Epidermal melanocyte (primary cell): ENCODE measurements around the gene TNP2.
A peak's percentile ranks its signal among the peaks of the same experiment; 100 is the strongest.
"Not testable (repeated sequence)": the region's sequence is repeated elsewhere in the genome, so short reads cannot be mapped to it uniquely, and the experiment has no call there.

ENCODE experiments used
- DNase-seq: peaks from one replicate; pipeline ENCODE4 v3.0.0; 2011; ENCODE audit warnings: low spot score; ENCODE audit not compliant: insufficient read length

Gene TNP2

DNA sequence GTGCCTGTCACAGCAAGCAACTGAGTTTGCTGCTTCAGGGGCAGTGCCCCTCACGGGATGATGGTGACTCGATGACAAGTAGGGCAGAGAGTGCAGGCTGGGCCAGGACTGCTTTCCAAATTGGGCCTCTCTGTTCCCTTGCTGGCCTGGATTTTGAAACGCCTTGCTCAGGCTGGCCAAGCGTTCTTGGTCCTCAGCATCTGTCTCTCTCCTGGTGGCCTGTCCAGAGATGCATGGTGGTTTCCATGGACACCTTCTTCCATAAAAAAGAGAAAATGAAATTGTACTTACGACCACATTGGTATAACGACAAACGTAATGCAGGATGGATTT, 31.4 kb upstream of the TNP2 start:
- DNase-seq: no peak

DNA sequence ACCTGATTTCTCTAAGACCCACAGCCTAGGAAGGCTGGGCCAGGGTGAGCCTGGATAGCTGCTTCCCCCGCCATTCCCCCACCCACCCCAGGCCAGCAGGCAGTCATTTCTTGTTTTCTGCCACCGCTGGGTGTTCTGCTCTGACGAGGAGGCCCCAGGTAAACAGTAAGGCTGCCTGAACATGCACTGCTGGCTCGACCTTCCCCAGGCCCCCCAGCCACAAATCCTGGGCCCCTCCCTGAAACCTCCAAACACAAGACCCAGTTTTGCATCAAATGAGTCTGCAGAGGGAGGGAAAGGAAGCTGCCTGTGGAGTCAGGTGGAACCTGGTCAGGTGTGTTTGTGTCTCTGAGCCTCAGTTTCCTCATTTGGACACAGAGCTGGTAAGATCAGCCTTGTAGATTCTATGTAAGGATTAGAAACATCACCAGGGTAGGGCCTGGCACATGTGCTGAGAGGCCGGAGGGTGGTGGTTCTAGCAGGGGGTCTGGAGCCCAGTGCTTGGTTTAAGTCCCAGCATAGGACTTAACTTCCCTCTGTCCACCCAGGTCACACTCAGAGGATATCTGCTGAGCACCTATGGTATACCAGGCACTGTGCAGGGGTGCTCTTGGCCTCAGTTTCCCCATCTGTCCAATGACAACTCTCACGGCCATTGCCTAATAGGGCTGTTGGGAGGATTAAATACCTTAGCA, 30.9 kb upstream of the TNP2 start:
- DNase-seq: no peak

DNA sequence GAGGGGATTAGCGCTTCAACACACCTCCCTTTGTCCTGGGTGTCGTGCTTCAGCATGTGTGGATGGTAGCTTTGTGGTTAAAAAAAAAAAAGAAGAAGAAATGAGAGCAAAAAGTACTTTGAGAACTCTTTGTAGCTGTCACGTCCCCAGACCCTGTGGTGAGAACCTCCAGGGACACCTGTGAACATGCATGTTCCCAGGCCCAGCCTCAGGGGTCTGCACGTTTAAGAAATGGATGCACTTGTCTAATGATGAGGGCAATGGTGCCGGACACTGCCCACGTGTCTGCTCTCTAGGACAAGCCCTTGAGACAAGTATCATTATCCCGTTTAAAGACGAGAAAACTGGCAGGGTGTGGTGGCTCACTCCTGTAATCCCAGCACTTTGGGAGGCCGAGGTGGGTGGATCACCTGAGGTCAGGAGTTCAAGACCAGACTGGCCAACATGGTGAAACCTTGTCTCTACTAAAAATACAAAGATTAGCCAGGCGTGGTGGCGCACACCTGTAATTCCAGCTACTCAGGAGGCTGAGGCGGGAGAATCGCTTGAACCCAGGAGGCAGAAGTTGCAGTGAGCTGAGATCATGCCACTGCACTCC, 29.9 kb upstream of the TNP2 start:
- DNase-seq: not testable (repeated sequence)

DNA sequence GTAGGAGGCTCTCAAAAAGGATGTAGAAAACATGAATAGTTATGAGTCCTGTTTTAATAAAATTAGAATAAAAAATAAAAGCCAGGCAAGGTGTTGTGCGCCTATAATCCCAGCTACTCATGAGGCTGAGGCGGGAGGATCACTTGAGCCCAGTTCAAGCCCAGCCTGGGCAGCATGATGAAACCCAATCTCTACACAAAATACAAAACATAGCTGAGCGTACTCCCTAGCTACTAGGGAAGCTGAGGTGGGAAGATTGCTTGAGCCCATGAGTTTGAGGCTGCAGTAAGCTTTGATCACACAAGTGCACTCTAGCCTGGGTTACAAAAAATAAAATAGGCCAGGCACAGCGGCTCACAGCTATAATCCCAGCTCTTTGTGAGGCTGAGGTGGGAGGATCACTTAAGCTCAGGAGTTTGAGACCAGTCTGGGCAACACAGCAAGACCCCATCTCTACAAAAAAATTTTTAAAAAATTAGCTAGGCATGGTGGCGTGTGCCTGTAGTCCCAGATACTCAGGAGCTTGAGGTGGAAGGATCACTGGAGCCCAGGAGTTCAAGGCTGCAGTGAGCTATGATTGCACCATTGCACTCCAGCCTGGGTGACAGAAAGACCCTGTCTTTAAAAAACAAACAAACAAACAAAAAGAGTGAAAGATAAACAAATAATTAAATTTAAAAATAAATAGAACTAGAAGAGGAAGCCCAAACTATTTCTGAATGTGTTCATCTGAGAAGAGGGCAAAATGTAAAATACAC, 29.2 kb upstream of the TNP2 start:
- DNase-seq: no peak

DNA sequence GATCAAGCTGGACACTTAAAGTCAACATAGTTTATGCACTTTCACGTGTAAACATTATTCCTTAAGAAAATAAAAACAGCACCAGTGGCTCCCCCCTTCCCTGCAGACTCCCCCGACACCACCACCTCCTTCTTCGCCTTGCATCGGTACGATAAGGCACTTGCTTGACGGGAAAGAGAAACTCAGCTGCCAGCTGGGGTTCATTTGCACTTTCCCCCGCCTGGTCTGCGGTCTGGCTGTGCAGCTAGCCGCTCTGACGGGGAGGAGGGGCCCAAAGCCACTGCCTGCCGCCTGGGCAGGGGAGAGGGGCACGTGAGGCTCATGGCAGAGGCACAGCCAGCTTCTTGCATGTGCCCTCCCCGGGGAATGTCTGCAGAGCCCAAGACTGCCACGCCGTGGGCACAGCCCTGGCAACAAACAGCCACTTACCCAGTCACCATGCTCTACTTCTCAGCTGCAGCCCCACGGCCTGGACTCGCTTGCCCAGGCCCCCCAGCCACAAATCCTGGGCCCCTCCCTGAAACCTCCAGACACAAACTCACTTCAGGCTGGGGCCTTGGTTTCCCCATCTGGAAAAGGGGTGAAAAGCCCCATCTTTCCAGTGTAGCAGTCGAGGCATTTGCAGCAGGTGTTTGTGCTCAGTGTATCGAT, 28.5 kb upstream of the TNP2 start:
- peak; percentile 64 for DNase-seq

DNA sequence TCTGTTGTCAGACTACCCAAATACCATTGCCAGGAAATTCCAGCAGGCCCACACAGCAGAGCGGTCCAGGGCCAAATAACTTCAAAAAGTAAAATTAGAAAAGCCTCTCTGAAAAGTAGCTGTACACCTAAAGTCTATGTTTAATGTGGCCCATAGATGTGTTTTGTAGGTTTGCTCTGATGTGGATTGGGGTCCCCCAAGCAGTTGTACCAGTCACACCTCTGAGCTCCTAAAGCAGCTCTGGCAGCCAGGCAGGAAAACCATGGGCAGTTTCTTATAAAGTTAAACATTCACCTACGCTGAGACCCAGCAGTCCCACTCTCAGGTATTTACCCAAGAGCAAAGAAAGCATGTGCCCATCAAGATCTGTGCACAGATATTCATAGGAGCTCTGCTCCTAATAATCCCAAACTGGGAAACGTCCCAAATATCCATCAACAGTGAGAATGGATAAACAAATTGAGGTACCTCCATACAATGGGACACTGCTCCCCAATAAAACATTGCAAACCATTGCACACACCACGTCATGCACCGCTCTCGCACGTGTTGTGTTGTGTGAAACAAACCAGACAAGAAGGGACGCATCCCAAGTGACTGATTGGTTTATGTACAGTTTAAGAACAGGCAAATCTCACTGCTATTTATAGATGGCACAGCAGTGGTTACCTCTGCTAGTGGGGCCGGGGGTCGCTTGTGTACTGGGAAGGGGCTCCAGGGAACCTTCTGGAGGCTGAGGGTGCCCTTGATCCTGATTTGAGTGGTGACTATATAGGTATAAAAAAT, 27.8 kb upstream of the TNP2 start:
- no peak for DNase-seq

DNA sequence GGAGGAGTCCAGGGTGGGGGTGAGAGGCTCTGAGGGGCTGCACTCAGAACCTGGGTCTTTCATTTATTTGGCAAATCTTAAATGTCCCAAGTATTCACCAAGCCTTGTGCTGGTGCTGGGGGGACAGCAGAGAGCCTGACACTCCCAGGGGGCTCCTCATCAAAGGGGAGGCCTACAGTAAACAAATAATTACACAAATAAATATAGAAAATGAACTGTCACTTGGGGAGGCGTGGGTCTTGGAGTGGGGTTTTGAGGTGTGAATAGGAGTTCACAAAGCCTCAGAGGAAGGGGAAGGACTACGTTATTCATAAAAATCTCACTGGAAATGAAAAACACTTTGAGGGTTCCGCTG, 27.2 kb upstream of the TNP2 start:
- no peak for DNase-seq

DNA sequence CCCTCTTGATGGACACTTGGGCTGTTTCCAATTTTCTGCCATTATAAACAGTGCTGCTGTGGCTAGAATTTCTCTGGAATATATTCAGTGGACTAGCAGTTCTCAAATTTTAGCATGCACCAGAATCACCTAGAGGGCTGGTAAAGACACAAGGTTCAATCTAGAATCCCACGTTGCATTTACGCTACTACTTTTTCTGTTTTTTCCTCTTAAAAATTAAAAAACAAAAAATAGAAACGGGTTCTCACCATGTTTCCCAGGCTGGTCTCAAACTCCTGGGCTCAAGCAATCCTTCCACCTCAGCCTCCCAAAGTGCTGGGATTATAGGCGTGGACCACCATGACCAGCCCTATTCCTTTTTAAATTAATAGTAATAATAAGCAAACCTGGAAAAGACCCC, 26.5 kb upstream of the TNP2 start:
- no peak for DNase-seq

DNA sequence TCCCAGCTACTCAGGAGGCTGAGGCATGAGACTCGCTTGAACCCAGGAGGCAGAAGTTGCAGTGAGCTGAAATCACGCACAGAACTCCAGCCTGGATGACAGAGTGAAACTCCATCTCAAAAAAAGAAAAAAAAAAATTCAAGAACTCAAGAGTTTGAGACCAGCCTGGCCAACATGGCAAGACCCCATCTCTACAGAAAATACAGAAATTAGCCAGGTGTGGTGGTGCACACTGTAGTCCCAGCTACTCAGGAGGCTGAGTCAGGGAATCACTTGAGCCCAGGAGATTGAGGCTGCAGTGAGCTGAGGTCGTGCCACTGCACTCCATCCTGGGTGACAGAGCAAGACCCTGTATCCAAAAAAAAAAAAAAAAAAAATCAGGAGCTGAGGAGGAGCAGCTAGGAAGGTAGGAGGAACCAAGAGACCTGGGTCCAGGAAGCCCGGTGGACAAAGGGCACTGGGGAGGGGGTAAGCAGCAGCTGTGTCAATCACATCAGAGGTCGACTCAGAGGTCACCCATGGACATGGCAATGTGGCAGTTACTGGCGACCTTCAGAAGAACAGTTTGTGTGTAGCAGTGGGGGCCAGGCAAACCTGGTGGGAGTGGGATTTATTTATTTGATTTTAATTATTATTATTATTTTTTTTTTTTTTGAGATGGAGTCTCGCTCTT, 23.1 kb upstream of the TNP2 start:
- DNase-seq: no peak

DNA sequence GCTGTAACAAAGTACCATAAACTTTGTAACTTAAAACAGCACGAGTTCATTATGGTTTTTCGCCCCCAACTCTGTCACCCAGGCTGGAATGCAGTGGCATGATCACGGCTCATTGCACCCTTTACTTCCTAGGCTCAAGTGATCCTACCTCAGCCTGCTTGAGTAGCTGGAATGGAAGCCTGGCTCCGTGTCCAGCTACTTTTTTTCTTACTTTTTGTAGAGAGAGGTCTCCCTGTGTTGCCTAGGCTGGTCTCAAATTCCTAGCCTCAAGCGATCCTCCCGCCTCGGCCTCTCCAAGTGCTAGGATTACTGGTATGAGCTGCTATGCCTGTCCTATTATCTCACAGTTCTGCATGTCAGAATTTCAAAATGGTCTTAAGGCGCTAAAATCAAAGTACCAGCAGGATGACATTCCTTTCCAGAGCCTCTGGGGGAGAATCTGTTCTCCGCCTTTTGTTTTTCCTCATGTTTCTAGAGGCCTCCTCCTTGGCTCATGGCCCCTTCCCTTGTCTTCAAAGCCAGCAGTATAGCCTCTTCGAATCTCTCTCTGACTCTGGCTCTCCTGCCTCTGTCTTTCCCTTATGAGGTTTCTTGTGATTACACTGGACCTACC, 22.1 kb upstream of the TNP2 start:
- DNase-seq: no peak

DNA sequence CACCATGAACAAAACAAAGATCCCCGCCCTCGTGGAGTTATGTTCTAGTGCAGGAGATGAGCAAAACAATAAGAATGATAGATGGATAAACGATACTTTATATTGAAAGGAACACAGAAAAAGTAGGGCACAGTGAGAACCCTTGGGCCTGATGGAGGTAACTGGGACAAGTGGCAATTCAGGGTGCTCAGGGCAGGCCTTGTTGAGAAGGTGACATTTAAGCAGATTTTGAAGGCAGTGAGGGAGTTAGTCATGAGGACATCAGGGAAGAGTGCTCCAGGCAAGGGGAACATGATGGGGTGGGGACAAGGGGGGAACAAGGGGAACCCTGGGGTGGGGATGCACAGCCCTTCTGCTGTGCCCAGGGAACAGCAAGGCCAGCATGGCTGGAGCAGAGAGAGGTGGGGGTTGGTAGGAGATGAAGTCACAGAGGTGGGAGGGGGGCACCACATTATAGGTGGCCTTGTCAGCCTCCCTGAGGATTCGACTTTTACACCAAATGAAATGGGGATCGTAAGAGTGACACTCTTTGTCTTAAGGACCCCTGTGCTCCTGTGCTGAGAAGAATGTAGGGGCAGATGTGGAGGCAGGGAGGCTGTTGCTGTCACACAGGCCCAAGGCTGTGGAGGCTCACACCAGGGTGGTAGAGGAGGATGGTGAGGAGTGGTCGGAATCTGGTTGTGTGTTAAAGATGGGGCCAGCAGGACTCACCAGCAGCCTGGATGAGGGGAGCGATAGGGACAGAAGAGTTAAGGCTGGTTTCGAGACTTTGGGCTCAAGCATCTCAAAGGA, 21.2 kb upstream of the TNP2 start:
- no peak for DNase-seq

DNA sequence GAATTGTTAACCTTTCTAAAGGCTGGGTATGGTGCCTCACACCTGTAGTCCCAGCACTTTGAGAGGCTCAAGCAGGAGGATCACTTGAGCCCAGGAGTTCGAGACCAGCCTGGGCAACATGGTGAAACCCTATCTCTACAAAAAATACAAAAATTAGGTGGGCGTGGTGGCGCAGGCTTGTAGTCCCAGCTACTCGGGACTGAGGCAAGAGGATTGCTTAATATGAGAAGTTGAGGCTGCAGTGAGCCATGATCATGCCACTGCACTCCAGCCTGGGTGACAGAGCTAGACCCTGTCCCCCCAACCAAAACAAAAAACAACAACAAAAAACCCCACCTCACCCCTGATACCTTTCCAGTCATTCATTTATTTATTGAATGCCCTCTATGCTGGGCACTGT, 20.6 kb upstream of the TNP2 start:
- not testable (repeated sequence) for DNase-seq

DNA sequence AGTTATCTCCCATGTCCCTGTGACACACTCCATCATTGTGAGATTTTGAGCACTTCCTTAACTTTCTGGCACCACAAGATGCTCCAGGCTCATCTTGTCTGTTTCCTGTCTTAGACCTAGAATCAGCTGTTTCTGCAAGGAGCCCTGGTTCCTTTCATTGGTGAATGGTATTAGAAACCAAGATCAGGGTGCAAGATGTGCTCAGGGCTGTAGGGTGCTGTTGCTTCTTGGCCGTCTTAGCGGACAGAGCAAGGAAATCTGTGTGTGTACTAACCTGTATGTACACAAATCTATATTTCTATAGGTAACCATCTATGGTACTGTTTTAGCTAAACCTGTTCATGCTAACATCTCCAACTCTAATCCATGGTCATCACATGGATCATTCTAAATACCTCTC, 20.1 kb upstream of the TNP2 start:
- no peak for DNase-seq

DNA sequence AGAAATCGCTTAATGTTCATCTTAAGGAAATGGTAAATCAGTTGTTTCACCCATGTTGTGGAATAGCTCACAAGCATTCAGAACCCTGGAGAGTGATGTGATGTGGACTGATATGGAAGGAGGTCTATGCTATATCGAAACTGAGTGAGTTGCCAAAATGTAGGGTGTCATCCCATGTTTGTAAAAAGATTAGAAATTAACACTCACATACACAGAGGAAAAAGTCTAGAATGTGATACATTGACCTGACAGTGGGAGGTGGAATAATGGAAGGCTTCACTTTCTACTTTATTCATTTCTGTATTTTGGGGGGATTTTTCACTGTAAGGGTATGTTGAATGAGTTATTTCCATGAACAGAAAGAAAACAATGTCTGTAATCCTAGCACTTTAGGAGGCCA, 16.7 kb upstream of the TNP2 start:
- no peak for DNase-seq

DNA sequence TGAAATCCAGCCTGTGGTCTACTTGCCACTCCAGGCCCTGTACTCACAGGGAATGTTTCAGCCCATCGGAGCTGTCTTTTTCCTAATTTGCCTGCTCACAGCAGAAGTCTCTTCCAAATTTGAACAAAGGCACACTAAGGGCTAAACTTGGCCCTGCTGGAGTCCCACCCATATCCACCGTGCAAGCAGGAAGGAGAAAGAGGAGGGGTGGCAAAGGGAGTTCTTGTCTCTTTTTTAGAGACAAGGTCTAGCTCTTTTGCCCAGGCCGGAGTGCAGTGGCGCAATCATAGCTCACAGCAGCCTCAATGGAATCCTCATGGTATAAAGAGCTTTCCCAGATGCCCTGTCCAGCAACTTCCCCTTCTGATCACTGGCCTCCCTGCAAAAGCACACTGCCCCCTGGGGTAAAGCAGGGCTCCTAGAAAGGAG, 14.7 kb upstream of the TNP2 start:
- DNase-seq: no peak

DNA sequence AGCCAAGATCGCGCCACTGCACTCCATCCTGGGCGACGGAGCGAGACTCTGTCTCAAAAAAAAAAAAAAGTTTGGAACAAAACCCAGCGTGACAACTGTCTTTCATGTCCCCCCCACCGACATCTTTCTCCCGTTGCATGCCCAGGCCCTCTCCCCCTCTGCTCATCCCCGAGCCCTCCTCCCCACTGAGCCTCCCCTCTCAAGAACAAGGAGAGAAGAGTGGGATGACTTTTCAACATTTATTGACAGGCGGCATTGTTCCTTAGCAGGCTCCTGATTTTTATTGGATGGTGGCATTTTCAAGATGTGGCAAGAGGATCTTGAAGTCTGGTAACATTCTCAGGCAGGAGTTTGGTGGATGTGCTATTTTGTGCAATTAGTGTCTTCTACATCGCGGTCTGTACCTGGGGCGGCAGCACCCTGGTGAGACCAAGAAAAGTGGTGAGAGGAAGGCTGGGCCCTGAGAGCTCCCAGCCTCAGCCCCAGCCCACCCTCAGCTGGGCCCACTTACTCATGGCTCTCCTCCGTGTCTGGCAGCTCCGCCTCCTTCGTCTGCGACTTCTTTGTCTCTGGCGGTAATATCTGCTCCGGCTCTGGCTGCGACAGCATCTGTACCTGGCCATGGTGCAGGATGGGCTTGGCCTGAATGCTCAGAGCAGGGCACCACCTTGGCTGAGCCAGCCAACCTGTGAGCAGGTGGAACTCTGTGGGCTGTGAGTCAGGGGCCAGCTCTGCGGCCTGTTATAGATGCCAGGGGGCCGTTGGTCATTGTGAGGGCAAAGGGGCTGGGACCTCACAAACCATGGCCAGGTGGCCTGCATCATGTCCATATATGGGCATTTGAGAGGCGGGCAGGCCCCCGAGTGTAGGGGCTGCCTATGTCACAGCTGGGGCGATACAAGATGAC, 11.7 kb upstream of the TNP2 start, which contains the start of gene PRM1:
Gene PRM1, minus strand, starts transcription at position 715 of the 907 bp plus-strand sequence. Its CDS starts 92 bp downstream, at position 623.
- DNase-seq: no peak

DNA sequence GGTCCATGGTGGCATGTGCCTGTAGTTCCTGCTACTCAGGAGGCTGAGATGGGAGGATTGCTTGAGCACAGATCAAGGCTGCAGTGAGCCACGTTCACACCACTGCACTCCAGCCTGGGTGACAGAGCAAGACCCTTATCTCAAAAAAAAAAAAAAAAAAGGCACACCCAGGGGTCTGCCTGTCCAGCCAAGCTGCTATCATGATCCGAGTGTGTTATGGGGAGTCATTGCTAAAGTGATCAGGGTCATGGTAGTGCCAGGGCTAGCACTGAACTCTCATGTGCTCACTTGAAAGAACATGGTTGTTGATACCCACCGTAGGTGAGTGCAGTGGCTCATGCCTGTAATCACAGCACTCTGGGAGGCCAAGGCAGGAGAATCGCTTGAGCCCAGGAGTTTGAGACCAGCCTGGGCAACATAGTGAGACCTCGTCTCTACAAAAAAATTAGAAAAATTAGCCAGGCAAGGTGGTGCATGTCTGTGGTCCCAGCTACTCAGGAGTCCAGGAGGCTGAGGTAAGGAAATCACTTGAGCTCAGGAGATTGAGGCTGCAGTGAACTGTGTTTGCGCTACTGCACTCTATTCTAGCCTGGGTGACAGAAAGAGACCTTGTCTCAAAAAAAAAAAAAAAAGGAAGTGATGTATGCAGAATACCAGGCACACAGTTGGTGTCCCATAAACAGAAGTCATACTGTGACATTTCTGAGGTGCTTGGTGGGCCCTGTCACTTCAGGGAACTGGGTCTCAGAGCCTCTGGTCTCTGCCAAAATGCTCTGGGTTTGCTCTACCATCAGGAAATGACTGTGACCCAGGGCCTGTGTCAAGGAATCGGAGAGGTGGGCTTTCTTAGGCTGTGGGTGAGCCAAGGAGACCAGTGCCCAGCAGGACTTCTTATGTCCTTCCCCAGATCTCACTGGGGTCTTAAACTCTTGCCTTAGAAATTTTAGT, 9.8 kb upstream of the TNP2 start:
- DNase-seq: no peak
